PC-3 (cell line): ENCODE data around the gene CHD2. TPM values are rescaled to one million over a fixed set of nuclear protein-coding genes. Genes with fewer than 3 reads are reported as not detected.

Source experiments
- ATAC-seq: fragments of 200-7000 bp; cut with Tn5 transposase; 2 replicates; pipeline ENCODE4 v1.9.1; 2020; ENCODE audit warnings: mild to moderate bottlenecking, moderate library complexity
- BruUV-seq: library from RNA; stranded (reverse); fragments of 400-500 nt; replicated peaks from 2 replicates; lab custom pipeline; 2021; lab: Mats Ljungman, UMichigan
- CTCF ChIA-PET: fragments of 300-600 bp; sonication (Branson Sonifier 250); formaldehyde crosslinking; loops from one replicate; lab custom pipeline; 2022; ENCODE audit warnings: antibody characterized with exemption; lab: Charles Lee
- POLR2A ChIA-PET: fragments of 300-600 bp; sonication (Branson Sonifier 250); formaldehyde crosslinking; loops from one replicate; lab custom pipeline; 2022; ENCODE audit warnings: antibody characterized with exemption; ENCODE audit not compliant: unreplicated experiment; lab: Charles Lee
- DNase-seq: peaks from one replicate; pipeline ENCODE4 v3.0.0-alpha.2; 2015
- H2AFZ ChIP-seq: fragments of 300-600 bp; sonication (generic); 2 replicates; pipeline ENCODE4 v1.6.0; 2016; ENCODE audit warnings: antibody characterized with exemption, low read length
- H3F3A ChIP-seq: fragments of 300-600 bp; sonication (generic); one replicate; pipeline ENCODE4 v1.6.0; 2017; ENCODE audit warnings: antibody characterized with exemption, low read length, control low read depth, mild to moderate bottlenecking; ENCODE audit not compliant: unreplicated experiment
- H3K27ac ChIP-seq: fragments of 300-600 bp; sonication (generic); 2 replicates; pipeline ENCODE4 v1.5.1; 2016; ENCODE audit warnings: mild to moderate bottlenecking, low read length
- H3K27me3 ChIP-seq: fragments of 300-600 bp; sonication (generic); 2 replicates; pipeline ENCODE4 v1.6.1; 2016; ENCODE audit warnings: low read length, mixed read lengths
- H3K36me3 ChIP-seq: fragments of 300-600 bp; sonication (generic); 2 replicates; pipeline ENCODE4 v1.6.1; 2016; ENCODE audit warnings: low read depth, mixed run types, low read length, mixed read lengths
- H3K4me1 ChIP-seq: fragments of 300-600 bp; sonication (generic); 2 replicates; pipeline ENCODE4 v1.5.1; 2016; ENCODE audit warnings: low read length; ENCODE audit not compliant: insufficient read depth
- H3K4me2 ChIP-seq: fragments of 300-600 bp; sonication (generic); 2 replicates; pipeline ENCODE4 v1.6.0; 2016; ENCODE audit warnings: low read length
- H3K4me3 ChIP-seq: fragments of 300-600 bp; sonication (generic); 2 replicates; pipeline ENCODE4 v1.5.1; 2016; ENCODE audit warnings: mild to moderate bottlenecking, low read length, mixed read lengths
- H3K79me2 ChIP-seq: fragments of 300-600 bp; sonication (generic); 2 replicates; pipeline ENCODE4 v1.6.1; 2017; ENCODE audit warnings: low read length, mixed read lengths
- H3K9ac ChIP-seq: fragments of 300-600 bp; sonication (generic); 2 replicates; pipeline ENCODE4 v1.6.0; 2016; ENCODE audit warnings: mild to moderate bottlenecking, low read length
- H3K9me2 ChIP-seq: fragments of 300-600 bp; sonication (generic); replicated peaks from 2 replicates; pipeline ENCODE4 v1.6.1; 2016; ENCODE audit warnings: mixed run types, low read length, mixed read lengths
- H3K9me3 ChIP-seq: fragments of 300-600 bp; sonication (generic); 2 replicates; pipeline ENCODE4 v1.6.1; 2016; ENCODE audit warnings: low read length, mixed read lengths
- H4K20me1 ChIP-seq: fragments of 300-600 bp; sonication (generic); 2 replicates; pipeline ENCODE4 v1.6.1; 2016; ENCODE audit warnings: low read length, mixed read lengths
- EZH2 ChIP-seq: fragments of 300-600 bp; sonication (generic); IDR thresholded peaks from one replicate; pipeline ENCODE4 v1.6.1; 2017; ENCODE audit warnings: antibody characterized with exemption, mild to moderate bottlenecking, low read length; ENCODE audit not compliant: unreplicated experiment
- EZH2phosphoT487 ChIP-seq: fragments of 300-600 bp; sonication (generic); IDR thresholded peaks from 2 replicates; pipeline ENCODE4 v1.6.1; 2018; ENCODE audit warnings: mild to moderate bottlenecking, antibody characterized with exemption, low read length, borderline replicate concordance
- intact Hi-C: fragments of 100-400 bp; cut with micrococcal nuclease; formaldehyde crosslinking; loops from 2 replicates; pipeline ENCODE4 v1.9.0; 2023
- total RNA-seq: library from RNA; depleted of rRNA; stranded (reverse); fragments of >200 nt; gene quantifications from 2 replicates; pipeline ENCODE4 v1.2.3, GENCODE V29; 2014
- TF ChIP-seq, protein P1 (sequence below): fragments of 300-600 bp; sonication (generic); conservative IDR thresholded peaks from 2 replicates; pipeline ENCODE4 v1.5.1; 2017; ENCODE audit warnings: antibody characterized with exemption, low read depth, mild to moderate bottlenecking, low read length

CHD2 gene
- total RNA-seq, 1 experiment from 2014 or later, result 42.7 TPM

DNA sequence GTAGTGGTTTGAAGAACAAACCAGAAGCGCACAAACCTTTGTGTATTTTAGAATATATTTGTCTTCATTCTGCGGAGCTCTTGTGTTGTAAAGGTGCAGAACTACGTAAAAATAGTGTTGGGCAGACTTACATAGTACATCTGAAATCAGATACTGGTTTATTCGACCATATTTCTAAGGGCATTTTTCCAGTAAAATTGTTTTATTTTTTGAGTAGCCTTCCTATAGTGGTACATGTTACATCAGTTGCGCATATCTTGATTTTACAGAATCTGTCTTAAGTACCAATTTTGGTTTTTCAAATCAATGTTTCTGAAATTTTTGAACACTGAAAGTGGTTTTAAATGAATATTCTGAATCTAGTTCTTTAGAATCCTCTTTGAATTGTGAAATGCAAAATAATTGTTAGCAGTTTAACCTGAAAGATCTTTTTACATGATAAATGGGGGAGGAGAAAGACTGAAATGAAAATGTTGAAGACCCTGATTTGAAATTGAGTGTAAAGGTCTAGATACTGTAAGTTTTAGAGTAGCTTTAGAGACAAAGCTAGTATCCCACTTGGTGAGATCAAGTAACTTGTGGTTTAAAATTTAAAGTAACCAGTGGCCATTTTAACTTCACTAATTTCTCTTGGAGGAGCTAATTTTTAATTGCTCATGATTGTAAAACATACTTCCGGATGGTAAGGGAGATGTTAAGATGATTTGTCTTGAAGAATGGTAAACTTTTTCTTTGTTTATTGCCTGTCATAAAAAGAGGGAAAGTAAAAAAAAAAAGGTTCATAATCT lies 15.5 kb upstream of the CHD2 start:
- intact Hi-C loops, result loop anchor here (2.0 to 5.0 kb wide), 2 partner anchors 16 to 52 kb away; partner anchors contain the start of gene CHD2
- Histone ChIP-seq H3K27me3 (no peaks in the 10 kb centered on the region), H3K4me1 (peaks cover 28% of the 10 kb centered on the region), H2AFZ (no peak overlapping the region), H4K20me1 (peaks cover 35% of the 10 kb centered on the region), H3K9me3 (no peaks in the 10 kb centered on the region), H3K9ac (peak overlapping the region; percentile 98), H3K4me2 (peak overlapping the region; percentile 90), H3F3A (no peaks in the 10 kb centered on the region), H3K27ac (0 out of 2 replicates have a peak overlapping the region, but pooled peaks have one; percentile 3), H3K79me2 (peaks cover 68% of the 10 kb centered on the region), H3K9me2 (no peaks in the 10 kb centered on the region), H3K4me3 (peak overlapping the region; percentile 87), H3K36me3 (peaks cover 51% of the 10 kb centered on the region)
- POLR2A ChIA-PET, result interaction anchor here (0.6 kb wide), 1 partner anchor 16 kb away, joined by 3 read pairs; the partner anchor contains the start of gene CHD2
- ATAC-seq (no peak), DNase-seq (peak; percentile 21)
- no peak for TF ChIP-seq EZH2phosphoT487
- TF ChIP-seq, protein P1, sequence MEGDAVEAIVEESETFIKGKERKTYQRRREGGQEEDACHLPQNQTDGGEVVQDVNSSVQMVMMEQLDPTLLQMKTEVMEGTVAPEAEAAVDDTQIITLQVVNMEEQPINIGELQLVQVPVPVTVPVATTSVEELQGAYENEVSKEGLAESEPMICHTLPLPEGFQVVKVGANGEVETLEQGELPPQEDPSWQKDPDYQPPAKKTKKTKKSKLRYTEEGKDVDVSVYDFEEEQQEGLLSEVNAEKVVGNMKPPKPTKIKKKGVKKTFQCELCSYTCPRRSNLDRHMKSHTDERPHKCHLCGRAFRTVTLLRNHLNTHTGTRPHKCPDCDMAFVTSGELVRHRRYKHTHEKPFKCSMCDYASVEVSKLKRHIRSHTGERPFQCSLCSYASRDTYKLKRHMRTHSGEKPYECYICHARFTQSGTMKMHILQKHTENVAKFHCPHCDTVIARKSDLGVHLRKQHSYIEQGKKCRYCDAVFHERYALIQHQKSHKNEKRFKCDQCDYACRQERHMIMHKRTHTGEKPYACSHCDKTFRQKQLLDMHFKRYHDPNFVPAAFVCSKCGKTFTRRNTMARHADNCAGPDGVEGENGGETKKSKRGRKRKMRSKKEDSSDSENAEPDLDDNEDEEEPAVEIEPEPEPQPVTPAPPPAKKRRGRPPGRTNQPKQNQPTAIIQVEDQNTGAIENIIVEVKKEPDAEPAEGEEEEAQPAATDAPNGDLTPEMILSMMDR, result no peak
- TF ChIP-seq EZH2, result no peak
- CTCF ChIA-PET, result interaction anchor here (0.7 kb wide), 1 partner anchor 54 kb away, joined by 5 read pairs; no protein-coding TSS in a partner anchor
- BruUV-seq, result no TSS peak

DNA sequence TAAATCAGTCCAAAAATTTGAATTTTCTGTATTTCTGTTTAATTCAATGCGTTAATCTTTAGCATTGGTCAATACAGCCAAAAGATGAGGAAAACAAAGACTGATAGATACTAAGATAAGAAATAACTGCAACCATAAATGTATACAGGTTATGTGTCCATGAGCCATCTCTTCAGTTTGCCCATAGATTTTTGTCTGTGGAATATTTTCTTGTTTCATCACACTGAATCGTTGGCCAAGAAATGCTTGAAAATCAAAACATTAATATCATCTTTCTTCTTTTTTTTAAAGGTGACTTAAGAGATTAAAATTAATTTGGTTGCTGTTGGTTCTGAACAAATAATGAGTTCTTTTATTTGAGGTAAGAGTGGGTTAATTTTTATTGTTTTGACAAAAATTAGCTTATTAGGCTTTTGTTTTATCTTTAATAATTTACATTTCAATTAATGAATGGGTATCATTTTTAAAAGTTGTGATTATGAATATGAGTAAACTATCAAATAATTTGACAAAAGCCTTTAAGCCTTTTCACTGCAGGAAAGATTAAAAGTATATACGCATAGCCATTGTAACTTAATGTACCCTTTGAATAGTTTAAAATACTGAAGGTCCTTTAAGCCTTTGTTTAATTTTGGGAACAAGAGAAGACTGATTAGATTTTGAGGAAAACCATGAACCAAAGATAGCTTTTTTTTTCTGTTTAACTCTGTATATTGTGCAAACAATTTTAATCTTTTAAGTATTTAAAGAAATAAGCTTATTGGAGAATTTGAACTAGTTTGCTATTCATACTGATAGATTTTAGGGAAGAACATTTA lies 14.7 kb upstream of the CHD2 start:
- H3F3A ChIP-seq, result no peaks in the 10 kb centered on the region
- H3K4me2 ChIP-seq, result peak overlapping the region; percentile 90
- intact Hi-C loops, result loop anchor here (2.0 kb wide), 1 partner anchor 15 kb away; the partner anchor contains the start of gene CHD2
- H3K27ac ChIP-seq, result 0 out of 2 replicates have a peak overlapping the region, but pooled peaks have one; percentile 3
- peaks cover 35% of the 10 kb centered on the region for H4K20me1 ChIP-seq
- H3K9me2 ChIP-seq, result no peaks in the 10 kb centered on the region
- no peaks in the 10 kb centered on the region for H3K9me3 ChIP-seq
- H3K9ac ChIP-seq, result peak overlapping the region; percentile 98
- ATAC-seq (no peak), DNase-seq (no peak)
- ChIA-PET POLR2A (interaction anchor here (0.5 to 0.6 kb wide), 2 partner anchors 15 to 76 kb away, joined by 3 to 4 read pairs; partner anchors contain the start of gene CHD2), CTCF (interaction anchor here (0.7 kb wide), 1 partner anchor 54 kb away, joined by 5 read pairs; no protein-coding TSS in a partner anchor)
- peak overlapping the region; percentile 87 for H3K4me3 ChIP-seq
- TF ChIP-seq, protein P1, result no peak
- TF ChIP-seq EZH2 (no peak), EZH2phosphoT487 (no peak)
- H3K27me3 ChIP-seq, result no peaks in the 10 kb centered on the region
- peaks cover 75% of the 10 kb centered on the region for H3K79me2 ChIP-seq
- H3K36me3 ChIP-seq, result peaks cover 56% of the 10 kb centered on the region
- no peak overlapping the region for H2AFZ ChIP-seq
- peaks cover 28% of the 10 kb centered on the region for H3K4me1 ChIP-seq
- no TSS peak for BruUV-seq
